HG02759 (cell line): ENCODE measurements around the gene ZNF438.

ENCODE experiments used
- ATAC-seq: cut with Tn5 transposase; IDR thresholded peaks from one replicate; pipeline ENCODE4 v1.9.1; 2021; ENCODE audit warnings: mild to moderate bottlenecking, moderate library complexity; ENCODE audit not compliant: unreplicated experiment

Gene ZNF438

GRCh38 chr10:30853066-30853465, 178.6 kb downstream of the ZNF438 start:
- no peak for ATAC-seq

GRCh38 chr10:30850776-30851175, 180.9 kb downstream of the ZNF438 start:
- no peak for ATAC-seq

- ATAC-seq = no peak
Measured at GRCh38 chr10:30849231-30850035, 182.2 kb downstream of the ZNF438 start.

GRCh38 chr10:30848396-30849032, 183.2 kb downstream of the ZNF438 start:
- no peak for ATAC-seq

- ATAC-seq = no peak
Measured at GRCh38 chr10:30847642-30848041, 184.0 kb downstream of the ZNF438 start.

GRCh38 chr10:30847199-30847598, 184.5 kb downstream of the ZNF438 start:
- no peak for ATAC-seq

- no peak for ATAC-seq
Measured at GRCh38 chr10:30846710-30847109, 185.0 kb downstream of the ZNF438 start.

- ATAC-seq = no peak
Measured at GRCh38 chr10:30842894-30843293, 188.8 kb downstream of the ZNF438 start.

GRCh38 chr10:30842185-30842584, 189.5 kb downstream of the ZNF438 start:
- ATAC-seq = no peak

- no peak for ATAC-seq
Measured at GRCh38 chr10:30840395-30841050, 191.1 kb downstream of the ZNF438 start.

- no peak for ATAC-seq
Measured at GRCh38 chr10:30839652-30840051, 192.0 kb downstream of the ZNF438 start.

- no peak for ATAC-seq
Measured at GRCh38 chr10:30836406-30836805, 195.3 kb downstream of the ZNF438 start.

- no peak for ATAC-seq
Measured at GRCh38 chr10:30835146-30835545, 196.5 kb downstream of the ZNF438 start.

GRCh38 chr10:30834651-30835050, 197.0 kb downstream of the ZNF438 start:
- no peak for ATAC-seq

GRCh38 chr10:30834153-30834552, 197.5 kb downstream of the ZNF438 start:
- no peak for ATAC-seq

- ATAC-seq = no peak
Measured at GRCh38 chr10:30833628-30833970, 198.1 kb downstream of the ZNF438 start.

- no peak for ATAC-seq
Measured at GRCh38 chr10:30832749-30833627, 198.7 kb downstream of the ZNF438 start.

GRCh38 chr10:30832001-30832748, 199.5 kb downstream of the ZNF438 start:
- ATAC-seq = no peak

- no peak for ATAC-seq
Measured at GRCh38 chr10:30831426-30831825, 200.2 kb downstream of the ZNF438 start.
